GM21529 (cell line): ENCODE measurements around the gene RAB22A.
"Not testable (repeated sequence)": the region's sequence is repeated elsewhere in the genome, so short reads cannot be mapped to it uniquely, and the experiment has no call there.

Source experiments
- ATAC-seq: cut with Tn5 transposase; IDR thresholded peaks from one replicate; pipeline ENCODE4 v1.9.1; 2021; ENCODE audit not compliant: unreplicated experiment

The RAB22A gene

DNA sequence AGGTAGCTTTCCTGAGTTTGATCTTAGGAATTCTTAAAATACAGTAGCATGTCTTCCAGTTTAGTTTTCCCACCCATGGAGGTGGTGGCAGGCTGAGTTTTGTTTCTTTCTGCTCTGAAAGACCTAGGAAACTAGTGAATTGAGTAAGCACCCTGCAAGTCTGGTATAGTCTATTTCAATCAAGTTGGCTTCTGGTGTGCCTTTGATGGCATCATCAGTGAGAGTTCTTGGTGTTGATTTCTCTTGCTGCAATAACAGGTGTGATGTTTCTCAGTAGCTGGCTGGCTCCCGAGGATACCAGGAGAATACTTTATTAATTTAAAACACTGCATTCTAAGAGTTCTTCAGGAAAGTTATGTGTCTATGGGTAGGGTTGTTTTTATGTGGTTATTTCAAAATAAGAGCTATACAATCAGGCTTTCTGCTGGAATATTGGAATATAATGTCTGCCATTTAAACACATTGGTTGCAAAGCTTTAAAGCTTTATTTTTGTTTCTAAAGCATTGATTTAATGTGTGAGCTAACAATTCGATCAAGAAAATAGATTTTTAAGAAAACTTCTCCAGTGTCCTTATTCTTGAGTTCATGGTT lies 98.5 kb downstream of the RAB22A start:
- ATAC-seq = peak; percentile 62

DNA sequence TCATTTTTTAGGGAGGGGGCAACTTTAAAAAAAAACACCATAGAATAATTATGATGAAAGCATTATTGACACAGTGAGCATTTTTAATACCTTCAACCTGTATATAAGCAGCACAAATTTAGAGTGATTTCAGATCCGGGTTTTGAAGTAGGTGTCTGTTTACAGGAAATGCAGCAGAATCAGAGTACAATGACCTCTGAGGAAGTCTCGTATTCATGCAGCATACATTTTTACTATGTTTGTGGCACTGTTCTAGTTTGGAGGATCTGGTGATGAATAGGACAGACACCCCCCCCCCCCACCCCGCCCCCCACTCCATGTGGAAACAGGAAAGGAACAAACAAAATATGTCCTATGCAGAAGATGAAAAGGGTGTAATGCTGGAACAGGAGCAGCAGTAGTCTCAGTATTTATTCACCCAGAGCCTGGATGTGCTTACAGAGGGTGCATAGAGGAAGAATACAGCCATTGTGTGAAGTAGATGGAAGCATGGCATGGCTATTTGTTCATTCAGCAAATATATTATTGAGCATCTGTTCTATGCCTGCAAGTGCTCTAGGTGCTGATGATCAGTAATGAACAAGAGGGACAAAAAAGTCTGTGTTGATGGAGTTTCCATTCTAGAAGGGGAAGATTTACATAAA lies 99.2 kb downstream of the RAB22A start:
- ATAC-seq = no peak

DNA sequence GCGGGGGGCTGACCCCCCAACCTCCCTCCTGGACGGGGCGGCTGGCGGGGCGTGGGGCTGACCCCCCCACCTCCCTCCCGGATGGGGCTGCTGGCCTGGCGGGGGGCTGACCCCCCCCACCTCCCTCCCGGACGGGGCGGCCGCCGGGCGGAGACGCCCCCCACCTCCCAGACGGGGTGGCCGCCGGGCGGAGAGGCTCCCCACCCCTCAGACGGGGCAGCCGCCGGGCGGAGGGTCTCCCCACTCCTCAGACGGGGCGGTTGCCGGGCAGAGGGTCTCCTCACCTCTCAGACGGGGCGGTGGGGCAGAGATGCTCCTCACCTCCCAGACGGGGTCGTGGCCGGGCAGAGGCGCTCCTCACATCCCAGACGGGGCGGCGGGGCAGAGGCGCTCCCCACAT lies 104.7 kb downstream of the RAB22A start:
- ATAC-seq = not testable (repeated sequence)

DNA sequence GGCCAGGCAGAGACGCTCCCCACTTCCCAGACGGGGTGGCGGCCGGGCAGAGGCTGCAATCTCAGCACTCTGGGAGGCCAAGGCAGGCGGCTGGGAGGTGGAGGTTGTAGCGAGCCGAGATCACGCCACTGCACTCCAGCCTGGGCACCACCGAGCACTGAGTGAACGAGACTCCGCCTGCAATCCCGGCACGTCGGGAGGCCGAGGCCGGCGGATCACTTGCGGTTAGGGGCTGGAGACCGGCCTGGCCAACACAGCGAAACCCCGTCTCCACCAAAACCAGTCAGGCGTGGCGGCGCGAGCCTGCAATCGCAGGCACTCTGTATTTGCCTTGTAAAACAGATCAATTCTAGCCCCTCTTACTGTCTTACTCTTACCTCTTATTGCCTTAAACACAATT lies 105.3 kb downstream of the RAB22A start:
- ATAC-seq = not testable (repeated sequence)

DNA sequence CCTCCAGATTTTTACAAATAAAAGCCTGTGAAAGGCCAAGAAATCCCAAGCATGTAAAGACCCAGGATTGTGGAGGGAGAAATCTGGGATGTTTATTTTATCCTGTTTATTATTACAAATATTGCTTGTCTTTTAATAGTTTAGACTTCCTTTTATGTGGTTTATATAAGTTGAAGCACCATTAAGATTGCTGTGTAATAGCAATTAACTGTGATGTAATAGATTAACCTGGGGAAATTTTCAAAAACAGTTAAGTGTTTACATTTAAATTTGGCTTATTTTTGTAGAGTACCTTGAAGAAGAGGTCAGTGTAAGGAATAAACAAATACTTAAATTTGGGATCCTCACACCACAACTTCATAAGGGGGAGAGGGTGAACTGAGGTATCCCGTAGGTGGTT lies 106.5 kb downstream of the RAB22A start:
- ATAC-seq = no peak

DNA sequence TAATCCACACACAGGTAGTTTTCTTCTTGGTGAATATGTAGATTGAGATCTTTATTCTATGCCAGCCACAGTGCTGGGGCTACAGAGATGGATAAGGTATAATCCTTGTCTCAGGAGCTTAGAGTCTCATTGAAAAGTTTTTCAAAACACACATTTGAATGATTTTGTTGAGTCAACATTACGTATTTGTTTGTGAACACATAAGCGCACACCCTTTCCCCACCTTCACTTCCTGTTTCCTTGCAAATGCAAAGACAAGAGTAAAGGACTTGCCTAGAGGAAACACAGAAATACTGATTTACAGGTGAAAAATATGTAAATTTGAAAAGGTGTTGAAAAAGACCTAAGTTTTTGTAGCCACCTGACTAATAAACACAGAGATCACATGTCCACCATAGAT lies 107.3 kb downstream of the RAB22A start:
- ATAC-seq = no peak
